GM18867 (cell line): ENCODE measurements around the gene UBE2S.
"Not testable (repeated sequence)": the region's sequence is repeated elsewhere in the genome, so short reads cannot be mapped to it uniquely, and the experiment has no call there.

Experiments
- ATAC-seq: cut with Tn5 transposase; IDR thresholded peaks from one replicate; pipeline ENCODE4 v1.9.1; 2021; ENCODE audit warnings: mild to moderate bottlenecking, moderate library complexity; ENCODE audit not compliant: unreplicated experiment

UBE2S gene

GRCh38 chr19:55407550-55407799, at the start of gene UBE2S:
Gene UBE2S (minus strand): TSS chr19:55407788. CDS start chr19:55407589, 199 bp downstream.
- ATAC-seq = not testable (repeated sequence)

DNA sequence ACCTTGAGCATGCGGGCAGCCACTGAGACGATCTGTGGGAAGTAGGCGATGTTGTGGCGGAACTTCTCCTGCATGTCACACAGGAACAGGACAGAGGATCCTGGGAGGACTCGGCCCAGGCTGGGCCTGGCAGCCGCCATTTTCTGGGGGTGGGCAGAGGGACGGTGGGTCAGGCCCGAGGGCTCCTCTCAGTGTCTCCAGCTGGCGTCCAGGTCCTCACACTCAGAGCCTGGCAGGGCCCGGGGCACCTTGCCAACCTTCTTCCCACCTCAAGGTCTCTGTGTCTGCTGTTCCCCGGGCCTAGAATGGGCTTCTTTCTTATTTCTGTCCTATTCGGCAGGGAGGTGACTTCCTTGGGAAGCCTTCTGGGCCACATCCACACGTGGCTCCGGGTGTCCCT, 48.8 kb upstream of the UBE2S start:
- no peak for ATAC-seq

- no peak for ATAC-seq
These were observed 48.1 kb upstream of the UBE2S start for GRCh38 chr19:55455576-55456235.

DNA sequence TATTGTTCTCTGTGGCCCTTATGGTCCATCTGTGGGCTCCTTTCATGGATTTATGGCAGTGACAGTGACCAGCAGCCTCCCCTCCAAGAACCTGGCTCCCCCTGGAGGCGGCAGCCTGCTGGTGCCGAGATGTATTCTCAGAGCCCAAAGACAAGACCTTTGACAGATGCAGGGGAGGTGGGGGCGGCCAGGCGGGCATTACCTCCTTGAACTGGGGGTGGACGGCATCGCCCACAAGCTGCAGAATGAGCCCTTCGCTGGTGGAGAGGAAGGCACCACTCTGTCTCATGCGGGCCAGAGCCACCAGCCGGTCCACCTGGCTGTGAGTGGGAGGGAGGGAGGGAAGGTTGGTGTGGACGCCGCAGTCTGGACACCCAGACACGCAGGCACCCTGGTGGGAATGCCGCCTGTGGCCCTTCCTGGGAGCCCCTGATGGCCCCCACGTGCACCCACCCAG, 47.2 kb upstream of the UBE2S start:
- ATAC-seq = no peak

- ATAC-seq = no peak
These were observed 46.1 kb upstream of the UBE2S start for GRCh38 chr19:55453511-55454260.

DNA sequence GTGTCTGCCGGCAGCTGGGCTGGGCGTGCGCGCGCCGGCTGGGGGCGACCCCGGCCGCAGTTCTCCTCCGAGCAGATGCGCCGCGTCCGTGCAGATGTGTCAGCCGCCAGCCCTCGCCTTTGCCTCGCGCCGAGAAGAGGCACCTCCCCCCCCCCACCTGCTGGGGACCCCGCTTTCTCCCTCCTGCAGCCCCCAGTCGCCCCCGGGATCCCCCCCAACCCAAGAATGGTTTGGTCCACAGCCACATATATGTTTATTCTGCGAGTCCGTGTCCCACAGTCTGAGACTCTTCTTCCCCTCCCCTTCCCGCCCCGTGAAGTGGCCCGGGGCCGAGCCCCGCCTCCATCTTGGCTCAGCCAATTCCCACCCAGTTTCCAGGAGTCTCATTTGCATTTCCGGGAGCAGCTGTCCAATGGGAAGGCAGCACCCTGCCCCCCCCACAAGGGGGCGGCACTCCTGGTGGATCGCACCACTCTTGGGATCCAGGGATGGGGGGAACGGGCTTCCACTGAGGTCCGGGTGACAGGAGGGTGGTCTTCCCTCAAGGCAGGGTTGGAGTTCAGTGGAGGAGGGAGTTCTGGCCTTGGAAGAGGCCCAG, 45.3 kb upstream of the UBE2S start:
- ATAC-seq = no peak

DNA sequence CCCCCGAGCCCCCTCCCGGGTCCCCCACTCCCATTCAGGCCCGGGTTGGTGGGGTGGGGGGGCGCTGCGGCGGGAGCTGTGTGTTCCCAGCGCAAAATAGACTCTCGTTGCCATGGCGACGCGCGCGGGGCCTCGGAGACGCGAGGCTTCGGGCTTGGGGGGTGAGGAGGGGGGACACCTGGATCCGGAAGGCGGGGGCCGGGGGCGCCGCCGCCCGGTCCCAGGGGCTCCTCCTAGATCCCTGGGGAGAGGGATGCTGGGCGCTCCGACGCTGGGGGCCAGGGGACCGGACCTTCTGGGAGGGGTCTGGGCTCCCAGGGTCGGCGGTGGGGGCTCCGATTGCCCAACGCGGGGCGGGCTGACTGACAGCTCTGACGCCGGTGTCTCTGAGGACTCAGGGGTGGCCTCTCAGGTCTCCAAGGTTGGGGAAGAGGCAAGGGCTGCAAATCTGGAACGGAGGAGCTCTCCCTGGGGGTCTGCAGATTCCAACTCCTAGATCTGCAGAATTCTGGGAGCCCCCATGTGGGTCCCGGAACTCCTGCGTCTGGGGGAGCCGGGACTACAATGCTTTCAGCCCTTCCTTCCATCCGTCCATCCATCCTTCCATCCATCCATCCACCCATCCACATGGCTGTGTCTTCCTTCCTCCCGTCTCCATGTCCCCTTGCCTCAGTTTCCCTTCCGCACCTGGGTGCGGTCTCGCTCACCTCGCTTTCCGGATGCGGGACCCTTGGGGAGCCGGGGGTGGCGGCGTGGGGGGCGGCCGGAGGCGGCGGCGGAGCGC, 44.6 kb upstream of the UBE2S start:
- no peak for ATAC-seq

- ATAC-seq = no peak
These were observed 43.8 kb upstream of the UBE2S start for GRCh38 chr19:55451163-55451964.

GRCh38 chr19:55449469-55449868, 41.9 kb upstream of the UBE2S start:
- no peak for ATAC-seq

GRCh38 chr19:55448175-55448490, 40.5 kb upstream of the UBE2S start:
- ATAC-seq = not testable (repeated sequence)

GRCh38 chr19:55447421-55448174, 40.0 kb upstream of the UBE2S start:
- no peak for ATAC-seq

DNA sequence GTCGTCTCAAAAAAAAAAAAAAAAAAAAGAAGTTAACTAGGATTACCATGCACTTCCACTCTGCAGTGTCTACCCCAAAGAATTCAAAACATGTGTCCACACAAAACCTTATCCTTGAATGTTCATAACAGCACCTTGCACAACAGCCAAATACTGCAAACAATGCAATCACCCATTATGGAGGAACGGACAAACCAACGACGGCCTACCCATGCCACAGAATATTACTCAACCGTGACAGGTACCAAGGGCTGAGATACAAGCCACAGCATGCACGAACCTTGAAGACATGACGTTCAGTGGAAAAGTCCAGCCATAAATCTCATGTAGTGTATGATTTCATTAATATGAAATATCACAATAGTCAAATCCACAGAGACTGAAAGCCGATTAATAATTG, 38.5 kb upstream of the UBE2S start:
- no peak for ATAC-seq

DNA sequence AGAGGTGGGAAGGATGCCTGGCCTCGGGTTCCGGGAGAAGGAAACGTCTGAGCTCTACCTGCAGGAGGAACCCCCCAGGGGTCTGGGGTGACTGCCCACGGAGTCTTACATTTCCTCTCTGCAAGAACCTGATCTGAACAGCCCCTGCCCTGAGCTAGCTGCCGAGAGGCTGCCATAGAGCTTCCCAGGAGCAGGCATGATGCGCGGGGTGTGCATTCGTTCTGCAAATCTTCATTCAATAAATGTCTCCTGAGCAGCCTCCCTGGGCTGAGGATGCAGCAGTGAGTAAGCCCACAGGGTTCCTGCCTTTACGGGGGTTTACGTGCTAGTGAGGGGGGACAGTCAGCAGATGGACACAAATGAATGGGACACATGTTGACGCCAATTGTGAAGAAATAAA, 37.1 kb upstream of the UBE2S start:
- ATAC-seq = no peak

DNA sequence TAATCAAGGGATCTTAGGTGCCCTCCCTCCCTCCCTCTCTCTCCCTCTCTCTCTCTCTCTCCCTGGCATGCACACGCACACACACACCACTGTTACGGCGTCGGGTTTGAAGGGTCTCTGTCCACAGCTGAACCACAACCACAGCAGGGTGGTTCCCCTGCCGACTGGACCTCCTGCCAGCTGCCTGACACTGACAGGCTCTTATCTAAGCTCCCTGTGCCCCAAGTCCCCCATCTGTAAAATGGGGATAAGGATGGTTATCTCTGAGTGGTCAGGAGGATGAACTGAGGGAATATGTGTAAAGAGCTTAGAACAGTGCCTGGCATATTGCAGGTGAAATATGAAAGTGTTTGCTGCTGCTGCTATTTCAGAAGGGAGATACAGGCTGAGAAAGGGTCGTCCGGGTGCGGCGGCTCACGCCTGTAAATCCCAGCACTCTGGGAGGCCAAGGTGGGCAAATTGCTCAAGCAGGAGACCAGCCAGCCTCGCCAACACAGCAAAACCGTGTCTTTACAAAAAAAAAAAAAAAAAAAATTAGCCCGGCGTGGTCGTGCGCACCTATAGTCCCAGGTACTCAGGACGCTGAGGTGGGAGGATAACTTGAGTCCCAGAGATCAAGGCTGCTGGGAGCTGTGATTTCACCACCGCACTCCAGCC, 36.4 kb upstream of the UBE2S start:
- ATAC-seq = no peak

GRCh38 chr19:55443045-55443823, 35.6 kb upstream of the UBE2S start, which contains the start of gene SHISA7:
Gene SHISA7 (minus strand): TSS chr19:55443300. CDS start chr19:55442863, 437 bp downstream.
- no peak for ATAC-seq

DNA sequence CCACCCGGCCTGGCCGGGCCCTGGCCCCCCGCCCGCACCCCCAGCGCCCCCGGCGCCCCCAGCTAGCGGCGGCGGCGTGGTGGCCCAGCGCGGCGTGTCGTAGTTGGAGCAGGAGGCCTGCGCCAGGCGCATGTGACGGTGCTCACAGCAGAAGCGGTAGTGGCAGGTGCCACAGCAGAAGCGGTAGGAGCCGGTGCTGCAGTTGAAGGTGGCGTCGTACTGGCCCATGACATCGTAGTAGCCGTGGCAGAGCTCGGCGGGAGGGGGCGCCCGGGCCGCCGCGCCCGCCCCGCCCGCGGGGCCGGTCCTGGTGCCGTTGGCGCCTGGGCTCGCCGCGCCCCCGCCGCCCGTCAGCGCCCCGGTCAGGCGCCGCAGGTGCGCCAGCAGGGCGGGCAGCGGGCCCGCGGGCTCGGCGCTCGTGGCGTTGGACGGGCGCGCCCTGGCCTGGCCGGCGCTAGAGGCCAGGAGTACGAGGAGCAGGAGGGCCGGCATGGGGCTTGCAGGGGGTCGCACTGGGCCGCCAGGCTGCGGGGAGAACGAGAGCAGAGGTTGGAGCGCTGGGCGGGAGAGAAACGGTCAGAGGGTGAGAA, 34.9 kb upstream of the UBE2S start:
- ATAC-seq = no peak

DNA sequence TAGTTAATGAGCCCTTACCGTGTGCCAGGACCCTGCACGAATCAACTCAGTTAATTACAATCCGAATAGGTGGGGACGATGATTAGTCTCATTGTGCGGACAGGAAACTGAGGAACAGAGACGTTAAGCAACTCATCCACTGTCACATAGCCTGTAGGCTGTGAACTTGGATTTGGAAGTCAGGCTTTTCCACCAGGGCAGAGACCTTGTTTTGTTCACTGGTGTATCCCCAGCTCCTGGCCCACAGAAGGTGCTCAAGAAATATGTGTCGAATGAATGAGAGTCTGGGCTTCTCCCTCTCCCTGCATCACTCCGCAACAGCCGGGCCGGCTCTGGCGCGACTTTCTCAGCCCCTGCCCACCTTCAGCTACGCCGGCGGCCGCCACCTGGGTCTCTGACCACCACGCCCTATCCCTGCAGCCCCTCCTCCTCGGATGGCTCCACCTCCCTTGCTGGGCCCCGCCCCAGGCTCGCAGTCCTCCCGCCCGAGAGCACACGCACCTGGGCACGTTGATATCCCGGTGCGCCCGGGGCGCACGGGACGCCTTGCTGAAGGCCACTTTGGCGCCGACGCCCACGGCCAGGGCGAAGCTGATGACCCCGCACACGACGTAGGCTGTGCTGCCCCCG, 34.2 kb upstream of the UBE2S start:
- no peak for ATAC-seq

DNA sequence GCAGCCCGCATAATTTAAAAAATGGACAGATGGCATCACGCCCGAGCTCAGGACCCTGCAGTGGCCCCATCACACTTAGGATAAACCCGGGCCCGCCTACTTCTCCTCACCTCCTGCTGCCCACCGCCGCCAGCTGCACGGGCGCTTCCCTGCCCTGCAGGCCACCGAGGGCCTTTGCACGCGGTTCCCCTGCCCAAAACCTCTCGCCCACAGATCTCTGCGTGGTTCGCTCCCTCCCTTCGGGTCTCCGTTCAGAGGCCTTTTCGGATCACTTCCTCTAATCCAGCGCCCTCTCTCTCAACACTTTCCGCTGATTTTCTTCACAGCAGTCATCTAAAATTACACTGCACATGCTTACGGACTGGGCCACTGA, 33.7 kb upstream of the UBE2S start:
- ATAC-seq = no peak
